HG03521 (cell line): ENCODE results near the gene GAP43.

ENCODE experiments used
- ATAC-seq: cut with Tn5 transposase; IDR thresholded peaks from one replicate; pipeline ENCODE4 v1.9.1; 2021; ENCODE audit warnings: mild to moderate bottlenecking, moderate library complexity; ENCODE audit not compliant: unreplicated experiment

Gene GAP43, protein sequence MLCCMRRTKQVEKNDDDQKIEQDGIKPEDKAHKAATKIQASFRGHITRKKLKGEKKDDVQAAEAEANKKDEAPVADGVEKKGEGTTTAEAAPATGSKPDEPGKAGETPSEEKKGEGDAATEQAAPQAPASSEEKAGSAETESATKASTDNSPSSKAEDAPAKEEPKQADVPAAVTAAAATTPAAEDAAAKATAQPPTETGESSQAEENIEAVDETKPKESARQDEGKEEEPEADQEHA

GRCh38 chr3:115623044-115623868, at the start of gene GAP43:
Gene GAP43 (plus strand): TSS chr3:115623510. CDS start chr3:115623690, 180 bp downstream.
- ATAC-seq: no peak

GRCh38 chr3:115576325-115576875, 46.9 kb upstream of the GAP43 start:
- ATAC-seq: no peak

GRCh38 chr3:115577000-115577399, 46.3 kb upstream of the GAP43 start:
- no peak for ATAC-seq

GRCh38 chr3:115578331-115578730, 45.0 kb upstream of the GAP43 start:
- ATAC-seq: no peak

DNA sequence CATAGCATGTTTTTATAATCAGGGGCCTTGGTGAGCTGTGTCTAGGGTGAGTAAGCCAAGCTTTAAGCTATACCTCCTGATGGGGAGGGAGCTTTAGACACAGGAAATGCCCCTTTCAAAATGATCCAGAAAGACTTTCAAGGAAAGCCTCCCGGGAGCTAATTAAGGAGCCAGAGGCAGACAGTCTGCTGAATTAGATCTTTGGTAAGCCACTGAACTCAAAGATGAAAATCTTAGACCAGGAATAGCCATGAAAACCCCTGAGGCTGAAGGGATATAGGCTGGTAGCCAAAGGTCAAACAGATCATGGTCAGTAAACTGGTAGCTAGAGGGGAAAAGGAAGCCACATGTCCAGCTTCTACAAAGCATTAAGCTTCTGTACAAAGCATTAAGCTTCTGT, 42.7 kb upstream of the GAP43 start:
- ATAC-seq: no peak

DNA sequence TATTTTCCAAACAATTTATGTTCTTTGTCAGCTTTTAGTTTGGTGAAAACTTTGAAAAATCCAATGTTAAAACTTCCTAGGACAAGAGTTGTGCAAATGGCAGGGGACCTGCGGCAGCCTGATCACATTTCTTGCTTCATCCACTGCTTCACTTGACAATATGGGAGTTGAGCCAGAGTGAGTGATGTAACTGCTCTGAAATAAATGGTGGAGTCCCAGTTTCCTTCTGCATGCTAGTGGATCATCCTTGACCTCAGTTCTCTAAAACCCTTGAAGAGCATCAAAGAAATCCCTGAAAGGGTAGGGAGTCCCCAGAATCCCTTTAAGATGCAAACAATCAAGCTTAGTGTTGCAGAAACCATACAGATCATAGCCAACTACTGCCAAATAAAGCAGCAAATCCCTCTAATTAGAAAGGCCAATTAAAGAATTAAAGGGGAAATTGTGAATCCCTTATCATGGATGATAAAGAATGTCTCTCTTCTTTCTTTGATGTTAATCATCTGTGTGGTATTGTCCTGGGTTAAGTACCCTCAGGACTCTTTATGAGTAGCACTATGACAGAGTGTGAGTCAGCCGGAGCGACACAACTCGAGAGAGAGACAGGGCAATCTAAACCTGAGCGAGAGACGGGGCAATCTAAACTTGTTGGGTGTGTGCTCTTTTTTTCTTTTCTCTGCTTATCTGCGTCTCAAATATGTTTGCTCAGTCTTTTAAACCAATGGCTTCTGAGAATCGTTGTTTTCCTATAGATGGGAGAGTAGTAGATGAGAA, 41.8 kb upstream of the GAP43 start:
- no peak for ATAC-seq

DNA sequence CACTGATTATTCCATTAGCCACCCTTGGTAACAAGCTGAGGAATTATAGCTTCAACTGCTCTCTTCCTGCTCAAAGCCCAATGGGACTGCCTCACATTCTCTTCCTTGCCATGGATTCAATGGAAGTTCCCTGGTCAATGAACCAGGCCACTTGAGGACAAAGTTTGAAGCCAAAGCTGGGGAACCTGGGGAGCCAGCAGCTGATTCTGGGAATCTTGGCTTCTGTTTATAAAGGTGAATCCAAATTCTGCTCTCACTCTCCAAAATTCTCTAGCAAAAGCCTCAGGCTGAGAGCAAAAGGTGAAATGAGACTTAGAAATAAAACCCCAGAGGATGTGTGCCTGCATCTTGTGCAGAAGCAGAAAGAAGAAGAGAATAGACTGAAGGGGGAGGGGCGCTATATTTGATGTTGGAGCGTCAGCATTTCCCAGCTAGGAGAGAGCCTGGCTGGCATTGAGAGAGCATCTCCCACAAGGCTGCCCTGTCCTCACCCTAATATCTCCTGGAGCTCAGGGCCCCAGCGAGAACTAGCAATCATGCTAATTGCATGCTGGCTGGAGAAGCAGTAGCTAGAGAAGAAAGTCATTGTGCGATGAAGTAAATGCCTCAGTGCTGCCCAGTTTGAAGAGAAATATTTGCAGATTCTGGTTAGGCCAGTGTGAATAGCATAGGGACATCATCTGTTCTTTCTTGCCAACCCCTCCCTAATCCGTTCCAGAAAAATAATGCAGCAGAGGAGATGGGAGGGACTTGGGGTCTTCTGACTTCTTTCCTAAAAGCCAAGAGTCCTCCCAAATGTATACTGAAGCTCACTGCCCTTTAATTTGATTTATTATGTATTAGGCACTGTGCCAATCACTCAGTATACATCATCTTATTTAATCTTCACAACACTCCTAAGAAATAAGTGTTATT, 34.9 kb upstream of the GAP43 start:
- ATAC-seq: no peak

GRCh38 chr3:115590873-115591272, 32.4 kb upstream of the GAP43 start:
- ATAC-seq: no peak

GRCh38 chr3:115595611-115596275, 27.6 kb upstream of the GAP43 start:
- no peak for ATAC-seq

- ATAC-seq: no peak
These were observed 25.1 kb upstream of the GAP43 start for GRCh38 chr3:115598216-115598615.

GRCh38 chr3:115602194-115602593, 21.1 kb upstream of the GAP43 start:
- ATAC-seq: no peak

DNA sequence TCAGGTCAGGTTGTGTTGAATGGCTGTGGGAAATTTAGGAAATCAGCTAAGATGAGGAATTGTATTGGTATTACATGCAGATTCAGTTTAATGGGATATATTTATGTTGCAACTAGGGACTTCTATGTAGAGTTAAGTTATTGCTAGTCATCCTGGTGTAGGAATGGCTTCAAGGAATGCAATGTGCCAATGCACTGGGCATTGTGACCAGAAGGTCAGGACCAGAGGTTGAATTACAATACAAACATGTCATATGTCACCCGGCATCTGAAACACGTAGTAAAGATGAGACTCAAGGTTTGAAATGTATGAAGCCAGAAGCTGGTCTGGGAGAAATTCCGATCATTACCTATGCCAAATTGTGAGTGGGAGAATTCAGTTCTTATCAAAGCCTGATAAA, 11.7 kb upstream of the GAP43 start:
- ATAC-seq: no peak

DNA sequence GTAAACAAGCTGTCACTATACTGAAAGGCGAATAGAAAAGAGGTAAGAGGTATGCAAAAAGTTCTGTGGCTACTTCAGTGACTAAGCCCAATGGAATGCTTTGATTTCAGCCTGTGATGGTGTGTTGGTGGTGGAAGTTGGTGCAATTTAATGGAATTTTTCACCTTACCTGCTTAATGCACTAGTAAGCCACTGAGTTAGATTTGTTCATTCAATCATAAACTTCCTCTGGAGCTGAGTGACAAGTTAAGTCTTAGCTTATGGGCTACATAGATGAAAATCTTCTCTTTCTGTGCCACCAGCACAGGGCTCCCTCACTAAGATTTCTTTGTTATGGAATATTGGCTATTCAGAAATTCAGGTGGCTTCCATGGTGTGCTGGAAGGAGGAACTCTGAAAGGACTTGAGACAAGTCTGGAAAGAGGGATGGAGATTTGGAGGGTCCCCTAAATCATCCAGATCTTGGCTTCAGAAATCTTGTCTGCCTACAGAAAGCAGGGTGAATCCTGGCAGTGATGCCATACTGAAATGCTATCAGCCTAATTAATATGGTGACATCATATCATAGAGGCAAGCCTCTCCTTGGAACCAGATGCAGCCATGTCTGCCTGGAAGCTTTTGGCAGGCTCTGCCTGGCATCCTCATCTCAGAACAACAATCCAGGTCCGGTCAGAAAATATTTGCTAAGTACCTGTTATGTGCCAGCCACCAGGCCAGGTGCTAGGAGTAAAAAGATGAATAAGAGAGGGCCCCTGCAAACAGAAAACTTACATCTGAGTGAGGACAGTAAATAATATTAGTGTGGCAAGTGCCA, 8.1 kb upstream of the GAP43 start:
- ATAC-seq: no peak

DNA sequence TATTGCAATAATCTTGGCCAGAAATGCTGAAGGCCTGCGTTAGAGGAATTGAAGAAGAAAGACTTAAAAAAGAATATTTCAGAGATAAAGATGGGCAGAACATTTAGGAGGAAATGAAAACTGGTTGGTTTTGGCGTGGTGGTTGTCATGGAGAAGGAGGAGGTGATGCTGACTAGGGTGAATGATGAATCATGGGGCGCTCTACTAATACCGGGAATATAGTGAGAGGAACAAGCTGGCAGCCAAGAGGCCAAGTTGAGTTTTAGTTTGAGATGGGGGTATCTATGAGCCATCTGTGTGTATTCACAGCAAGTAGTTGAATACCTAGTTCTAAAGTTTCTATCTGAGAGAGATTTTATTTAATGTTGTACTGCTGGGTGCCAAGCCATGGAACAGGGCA, 6.8 kb upstream of the GAP43 start:
- no peak for ATAC-seq

GRCh38 chr3:115617591-115617990, 5.7 kb upstream of the GAP43 start:
- no peak for ATAC-seq

GRCh38 chr3:115624029-115624741, 875 bp downstream of the GAP43 start:
- ATAC-seq: no peak

DNA sequence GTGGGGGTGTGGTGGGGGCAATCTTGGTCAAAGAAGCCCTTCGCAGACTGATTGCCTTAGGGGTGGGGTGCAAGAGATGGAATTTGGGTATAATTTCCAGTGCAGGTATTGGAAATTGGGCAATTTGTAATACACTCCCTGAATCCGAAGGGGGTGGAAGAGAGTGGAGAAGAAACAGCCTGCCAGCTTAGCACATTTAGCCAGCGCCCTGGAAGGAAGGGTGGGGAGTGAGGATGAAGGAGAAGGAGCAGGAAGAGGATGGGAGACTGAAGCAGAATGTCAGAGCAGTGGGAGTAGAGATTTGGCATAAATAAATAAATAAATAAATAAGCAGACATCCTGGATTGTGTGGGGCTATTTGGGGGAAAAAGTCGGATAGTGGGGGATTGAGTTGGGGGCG, 1.6 kb downstream of the GAP43 start:
- ATAC-seq: no peak

GRCh38 chr3:115626006-115626409, 2.7 kb downstream of the GAP43 start:
- no peak for ATAC-seq
